HG03108 (cell line): ENCODE results near the gene ABCB11.
"Not testable (repeated sequence)": the region's sequence is repeated elsewhere in the genome, so short reads cannot be mapped to it uniquely, and the experiment has no call there.

Experiments used
- ATAC-seq: cut with Tn5 transposase; IDR thresholded peaks from one replicate; pipeline ENCODE4 v1.9.1; 2021; ENCODE audit warnings: moderate library complexity; ENCODE audit not compliant: unreplicated experiment

The ABCB11 gene

DNA sequence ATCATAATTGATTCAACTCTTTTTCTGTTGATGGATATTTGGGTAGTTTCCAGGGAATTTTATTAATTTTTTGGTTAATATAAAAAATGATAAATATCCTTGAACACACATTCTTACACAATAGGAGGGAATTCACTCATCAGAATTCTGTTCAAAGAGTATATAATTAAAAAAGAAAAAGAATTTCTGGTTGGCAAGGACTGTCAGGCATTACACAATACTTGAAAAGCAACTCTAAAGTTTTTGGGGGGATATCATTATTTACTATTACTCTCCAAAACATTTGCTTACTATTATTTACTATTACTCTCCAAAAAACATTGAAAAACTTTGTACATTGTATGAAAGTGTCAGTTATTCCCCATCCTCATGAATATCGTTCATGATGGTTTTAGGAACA, 92.1 kb downstream of the ABCB11 start:
- no peak for ATAC-seq

DNA sequence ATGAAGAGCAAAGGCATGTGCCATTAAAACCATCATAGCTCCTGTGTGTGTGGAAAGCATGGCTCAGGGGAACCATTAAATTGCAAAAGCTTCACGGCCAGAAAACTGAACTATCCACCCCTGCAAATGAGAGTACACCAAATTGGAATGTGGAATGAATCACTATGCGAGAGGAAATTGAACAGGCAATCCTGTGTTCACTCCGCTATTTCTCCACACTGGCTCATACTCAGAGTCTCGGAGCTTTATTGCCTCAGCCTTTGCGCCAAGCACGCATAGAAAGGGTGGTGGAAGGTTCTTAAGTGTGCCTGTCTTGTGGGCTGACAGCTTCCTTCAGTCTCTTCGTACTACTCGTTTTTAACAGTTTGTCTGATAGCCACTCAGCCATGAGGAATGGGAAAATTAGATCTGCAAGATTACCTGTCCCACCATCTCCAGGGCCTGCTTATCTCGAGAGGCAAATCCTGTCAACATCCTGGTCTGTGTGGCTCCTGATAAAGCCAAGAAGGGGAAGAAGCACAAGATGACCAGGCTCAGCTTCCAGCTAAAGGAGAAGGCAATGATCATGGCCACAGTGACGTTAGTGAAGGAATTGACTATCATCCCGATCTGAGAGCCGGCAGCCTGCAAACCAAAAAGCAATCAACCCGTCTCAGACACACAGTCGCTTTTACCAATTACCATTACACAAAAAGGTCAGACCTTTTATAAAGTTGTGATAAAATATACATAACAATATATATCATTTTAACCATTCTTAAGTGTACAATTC, 95.1 kb downstream of the ABCB11 start:
- no peak for ATAC-seq

DNA sequence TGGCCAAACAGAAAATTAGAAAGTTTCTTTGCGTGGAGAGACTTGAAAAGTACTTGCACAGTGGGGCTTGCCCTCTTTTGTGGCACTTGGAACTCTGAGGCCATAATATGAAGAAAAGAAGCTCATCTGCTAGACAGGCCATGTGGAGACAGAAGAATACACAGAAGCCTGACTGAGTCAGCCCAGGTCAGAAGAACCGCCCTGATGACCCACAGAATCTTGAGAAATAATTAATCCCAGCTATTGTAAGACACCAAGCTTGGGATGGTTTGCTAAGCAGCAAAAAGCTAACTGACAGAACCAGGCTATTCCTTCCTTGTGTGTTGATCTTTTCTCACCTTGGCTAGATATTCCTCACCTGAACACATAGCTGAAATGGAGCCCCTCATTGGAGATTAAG, 96.3 kb downstream of the ABCB11 start:
- no peak for ATAC-seq

DNA sequence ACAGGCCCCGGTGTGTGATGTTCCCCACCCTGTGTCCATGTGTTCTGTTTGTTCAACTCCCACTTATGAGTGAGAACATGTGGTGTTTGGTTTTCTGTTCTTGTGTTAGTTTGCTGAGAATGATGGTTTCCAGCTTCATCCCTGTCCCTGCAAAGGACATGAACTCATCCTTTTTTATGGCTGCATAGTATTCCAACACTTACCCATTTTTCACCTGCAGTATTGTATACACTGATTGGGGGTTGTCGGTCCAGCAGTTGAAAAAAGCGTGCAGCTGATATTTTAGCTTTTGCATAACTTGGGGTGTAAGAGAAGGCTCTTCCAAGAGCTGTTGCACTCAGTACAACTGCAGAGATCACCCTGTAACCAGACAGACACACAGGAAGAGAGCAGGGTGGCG, 99.0 kb downstream of the ABCB11 start:
- not testable (repeated sequence) for ATAC-seq

- ATAC-seq: no peak
Measured at GRCh38 chr2:168930242-168930641, 100.9 kb downstream of the ABCB11 start.

GRCh38 chr2:168929031-168929430, 102.1 kb downstream of the ABCB11 start:
- no peak for ATAC-seq

- no peak for ATAC-seq
Measured at GRCh38 chr2:168928113-168928831, 102.9 kb downstream of the ABCB11 start.

- no peak for ATAC-seq
Measured at GRCh38 chr2:168926621-168927386, 104.3 kb downstream of the ABCB11 start.

GRCh38 chr2:168920504-168921157, 110.5 kb downstream of the ABCB11 start:
- no peak for ATAC-seq

DNA sequence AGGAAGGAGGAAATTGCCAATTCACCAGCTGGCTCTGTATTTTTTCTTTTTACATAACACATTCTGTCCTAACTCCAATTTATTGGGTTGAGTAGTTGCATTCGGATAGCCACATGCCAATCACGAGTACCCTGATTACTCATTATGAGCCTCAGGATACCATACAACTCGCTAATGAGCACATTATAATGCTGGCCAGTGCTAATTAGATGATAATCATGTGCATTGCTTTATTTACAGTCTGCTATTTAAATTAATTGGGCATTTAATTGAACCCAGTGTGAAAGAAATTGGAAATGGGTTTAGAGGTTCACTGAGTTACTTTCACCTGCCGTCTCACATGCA, 114.8 kb downstream of the ABCB11 start:
- ATAC-seq: no peak

DNA sequence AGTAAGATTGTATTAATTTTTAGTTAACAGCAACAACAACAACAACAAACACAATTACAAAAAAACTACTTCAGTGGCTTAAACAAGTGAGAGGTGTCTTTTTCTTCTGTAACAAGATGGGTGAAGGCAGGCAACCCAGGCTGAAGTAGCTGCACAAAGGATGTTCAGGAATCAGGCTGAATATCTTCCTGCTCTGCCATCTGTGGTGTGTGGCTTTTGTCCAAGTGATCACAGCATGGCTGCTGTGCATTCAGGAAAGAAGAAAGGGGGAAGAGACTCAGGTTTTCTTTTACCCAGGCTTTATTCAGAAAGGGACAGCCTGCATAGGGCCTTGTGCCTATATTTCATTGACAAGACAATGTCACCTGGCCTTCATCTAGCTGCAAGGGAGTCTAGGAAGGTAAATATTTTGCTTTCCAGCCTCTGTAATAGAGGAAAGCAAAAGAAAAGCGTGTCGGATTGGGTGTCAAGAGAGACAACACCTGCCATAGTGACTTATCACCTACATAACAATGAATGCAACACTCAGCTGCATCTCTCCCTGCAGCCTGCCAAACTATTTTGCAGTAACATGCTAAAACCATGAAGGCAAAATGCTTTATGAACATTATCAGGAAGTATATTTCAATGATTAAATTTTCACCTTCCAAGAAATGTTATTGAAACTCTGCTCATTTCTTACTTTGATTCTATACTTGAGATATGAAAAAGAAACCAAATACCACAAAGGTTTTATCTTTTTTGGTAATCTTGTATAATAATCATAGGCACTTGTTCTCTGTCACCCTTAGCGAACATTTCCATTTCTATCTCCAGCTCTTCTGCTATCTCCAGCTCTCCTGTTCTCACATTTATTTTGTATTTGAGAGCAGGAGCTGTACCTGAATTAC, 115.4 kb downstream of the ABCB11 start:
- no peak for ATAC-seq

GRCh38 chr2:168913495-168913894, 117.6 kb downstream of the ABCB11 start:
- ATAC-seq: no peak

GRCh38 chr2:168912901-168913369, 118.2 kb downstream of the ABCB11 start:
- no peak for ATAC-seq

GRCh38 chr2:168912466-168912865, 118.7 kb downstream of the ABCB11 start:
- ATAC-seq: no peak

- no peak for ATAC-seq
Measured at GRCh38 chr2:168910330-168910729, 120.8 kb downstream of the ABCB11 start.

- no peak for ATAC-seq
Measured at GRCh38 chr2:168907940-168908662, 123.0 kb downstream of the ABCB11 start.

DNA sequence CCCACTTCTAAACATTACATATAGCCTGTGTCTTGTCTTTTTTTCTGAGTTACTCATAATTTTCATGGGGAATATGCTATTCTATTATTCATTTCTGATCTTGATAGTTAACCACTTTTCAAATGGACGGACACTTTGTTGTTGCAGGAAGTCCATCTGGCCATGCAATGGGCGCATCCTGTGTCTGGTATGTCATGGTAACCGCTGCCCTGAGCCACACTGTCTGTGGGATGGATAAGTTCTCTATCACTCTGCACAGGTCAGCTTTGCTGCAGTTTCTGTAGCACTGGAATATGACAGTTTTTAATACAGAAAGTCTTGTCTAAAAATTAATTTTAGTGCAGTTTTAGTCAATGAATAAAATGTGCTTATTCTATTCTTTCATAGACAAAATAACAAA, 126.8 kb downstream of the ABCB11 start:
- ATAC-seq: no peak

GRCh38 chr2:168903888-168904287, 127.2 kb downstream of the ABCB11 start:
- ATAC-seq: no peak

DNA sequence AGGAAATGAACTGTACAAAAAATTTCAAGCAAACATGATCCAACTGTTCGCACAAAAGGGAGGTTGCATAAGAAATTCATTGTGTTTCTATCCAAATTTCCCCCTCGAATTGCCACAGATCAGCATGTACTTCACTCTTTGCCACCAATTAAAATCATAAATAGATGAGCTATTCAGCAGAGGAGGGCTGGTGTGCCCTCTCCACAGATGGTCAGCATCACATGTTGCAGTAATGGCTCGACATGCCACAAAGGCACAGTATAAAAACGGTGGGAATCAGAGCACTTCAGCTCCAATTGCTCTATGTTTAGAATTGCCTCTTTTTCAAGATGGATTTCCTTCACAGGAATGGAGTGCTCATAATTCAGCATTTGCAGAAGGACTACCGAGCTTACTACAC, 130.1 kb downstream of the ABCB11 start, which contains the start of gene G6PC2:
TSS of gene G6PC2 (plus strand) at position 289 of the 400 bp plus-strand sequence. CDS start at position 330, 41 bp downstream.
- no peak for ATAC-seq
